H1 (cell line): ENCODE results near the gene QPCT. TPM values are rescaled to one million over a fixed set of nuclear protein-coding genes. Genes with fewer than 3 reads are reported as not detected.

Experiments used
- ASH2L ChIP-seq: fragments of 200-600, 300-600 bp; sonication (generic); IDR thresholded peaks from one replicate; pipeline ENCODE4 v1.7.1; 2017; ENCODE audit warnings: low read length
- CEBPB ChIP-seq: IDR thresholded peaks from 2 replicates; pipeline ENCODE4 v1.6.1; 2012; ENCODE audit warnings: low read depth, low read length
- EZH2 ChIP-seq: fragments of 200-600 bp; sonication (generic); IDR thresholded peaks from 2 replicates; pipeline ENCODE4 v1.7.1; 2012; ENCODE audit warnings: low read depth, mild to moderate bottlenecking, moderate library complexity, low read length, inconsistent platforms; ENCODE audit not compliant: severe bottlenecking
- PHF8 ChIP-seq: fragments of 200-600 bp; sonication (generic); conservative IDR thresholded peaks from 2 replicates; pipeline ENCODE4 v1.7.1; 2012; ENCODE audit warnings: low read depth, mild to moderate bottlenecking, inconsistent platforms, low read length, moderate library complexity
- RBBP5 ChIP-seq: IDR thresholded peaks from 2 replicates; pipeline ENCODE4 v1.7.1; 2012; ENCODE audit warnings: low read depth, mild to moderate bottlenecking, inconsistent platforms, low read length, moderate library complexity, borderline replicate concordance
- RFX5 ChIP-seq: IDR thresholded peaks from 2 replicates; pipeline ENCODE4 v1.6.1; 2011; ENCODE audit warnings: low read depth, low read length, improper control_type of control experiment, borderline replicate concordance
- RXRA ChIP-seq: IDR thresholded peaks from 2 replicates; pipeline ENCODE4 v1.6.1; 2011; ENCODE audit warnings: low read depth, mild to moderate bottlenecking, low read length, moderate library complexity; ENCODE audit not compliant: insufficient read depth
- SP2 ChIP-seq: IDR thresholded peaks from 2 replicates; pipeline ENCODE4 v1.6.1; 2012; ENCODE audit warnings: mild to moderate bottlenecking, low read length, inconsistent platforms
- polyA plus RNA-seq, 7 experiments: library from polyadenylated mRNA; depleted of rRNA in 3 of 7; stranded (reverse) in 5 of 7; unstranded in 2 of 7; fragments of >200 nt in 5 of 7; fragments of 200-250 nt in 2 of 7; gene quantifications; 1 replicate in 5 of 7; 2 replicates in 1 of 7; 4 replicates in 1 of 7; pipeline versions ENCODE4 v1.2.1 to v1.2.3, GENCODE V29; 2011 to 2013; ENCODE audit warnings: missing spikeins in 2 of 7, mixed read lengths in 2 of 7
- total RNA-seq: library from RNA; stranded (reverse); fragmentation: NEBNext Ultra II Directional; extraction: Animal tissue kit (Norgen Biotek cat#: 25700); gene quantifications from 2 replicates; pipeline ENCODE4 v1.2.1, GENCODE V29; 2021
- TF ChIP-seq, protein P1 (sequence below): fragments of 300-600 bp; sonication (generic); IDR thresholded peaks from 2 replicates; pipeline ENCODE4 v1.7.1; 2012; ENCODE audit warnings: low read length, moderate library complexity, mild to moderate bottlenecking, inconsistent platforms; ENCODE audit not compliant: insufficient replicate concordance

QPCT gene
- total and polyA plus RNA-seq, 2 of the 8 experiments (the other 6 are each of a cell fraction or from before 2014, with no cell fraction given): 4.0 to 4.3 TPM

DNA sequence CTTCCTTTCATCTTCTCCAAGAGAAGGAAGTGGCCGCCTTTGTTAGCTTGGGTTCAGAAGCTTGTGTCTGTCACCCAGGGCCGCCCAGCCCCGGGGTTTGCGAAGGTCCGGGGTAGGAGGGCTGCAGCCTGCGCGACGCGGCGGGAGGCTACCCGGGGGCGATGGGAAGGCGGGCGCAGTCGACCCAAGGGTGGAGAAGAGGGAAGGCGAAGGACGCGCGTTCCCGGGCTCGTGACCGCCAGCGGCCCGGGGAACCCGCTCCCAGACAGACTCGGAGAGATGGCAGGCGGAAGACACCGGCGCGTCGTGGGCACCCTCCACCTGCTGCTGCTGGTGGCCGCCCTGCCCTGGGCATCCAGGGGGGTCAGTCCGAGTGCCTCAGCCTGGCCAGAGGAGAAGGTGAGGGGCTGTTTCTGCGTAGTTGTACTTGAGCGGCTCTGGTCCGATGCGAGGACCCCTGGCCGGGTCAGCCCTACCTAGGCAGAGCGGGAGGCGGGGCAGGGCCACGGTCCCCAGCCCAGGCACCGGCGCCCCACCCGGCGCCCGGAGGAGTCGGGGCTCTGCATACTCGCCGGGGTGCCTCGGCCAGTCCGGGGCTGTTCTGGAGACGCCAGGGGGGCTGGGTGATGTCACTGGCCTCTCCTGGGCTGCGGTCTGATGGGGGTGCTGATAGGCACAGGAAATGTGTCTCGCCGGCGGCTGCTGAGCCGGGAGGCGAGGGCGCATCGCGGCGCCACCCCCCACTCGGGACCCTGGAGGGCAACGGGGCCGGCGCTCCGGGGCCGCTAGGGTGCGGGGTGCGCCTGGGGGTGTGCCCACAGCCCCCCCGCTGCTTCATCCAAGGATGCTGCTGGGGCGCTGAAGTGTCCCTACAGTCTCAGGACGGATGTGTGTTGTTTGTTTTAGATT, at the start of gene QPCT (continued):
- no peak for TF ChIP-seq RXRA
- TF ChIP-seq, protein P1, sequence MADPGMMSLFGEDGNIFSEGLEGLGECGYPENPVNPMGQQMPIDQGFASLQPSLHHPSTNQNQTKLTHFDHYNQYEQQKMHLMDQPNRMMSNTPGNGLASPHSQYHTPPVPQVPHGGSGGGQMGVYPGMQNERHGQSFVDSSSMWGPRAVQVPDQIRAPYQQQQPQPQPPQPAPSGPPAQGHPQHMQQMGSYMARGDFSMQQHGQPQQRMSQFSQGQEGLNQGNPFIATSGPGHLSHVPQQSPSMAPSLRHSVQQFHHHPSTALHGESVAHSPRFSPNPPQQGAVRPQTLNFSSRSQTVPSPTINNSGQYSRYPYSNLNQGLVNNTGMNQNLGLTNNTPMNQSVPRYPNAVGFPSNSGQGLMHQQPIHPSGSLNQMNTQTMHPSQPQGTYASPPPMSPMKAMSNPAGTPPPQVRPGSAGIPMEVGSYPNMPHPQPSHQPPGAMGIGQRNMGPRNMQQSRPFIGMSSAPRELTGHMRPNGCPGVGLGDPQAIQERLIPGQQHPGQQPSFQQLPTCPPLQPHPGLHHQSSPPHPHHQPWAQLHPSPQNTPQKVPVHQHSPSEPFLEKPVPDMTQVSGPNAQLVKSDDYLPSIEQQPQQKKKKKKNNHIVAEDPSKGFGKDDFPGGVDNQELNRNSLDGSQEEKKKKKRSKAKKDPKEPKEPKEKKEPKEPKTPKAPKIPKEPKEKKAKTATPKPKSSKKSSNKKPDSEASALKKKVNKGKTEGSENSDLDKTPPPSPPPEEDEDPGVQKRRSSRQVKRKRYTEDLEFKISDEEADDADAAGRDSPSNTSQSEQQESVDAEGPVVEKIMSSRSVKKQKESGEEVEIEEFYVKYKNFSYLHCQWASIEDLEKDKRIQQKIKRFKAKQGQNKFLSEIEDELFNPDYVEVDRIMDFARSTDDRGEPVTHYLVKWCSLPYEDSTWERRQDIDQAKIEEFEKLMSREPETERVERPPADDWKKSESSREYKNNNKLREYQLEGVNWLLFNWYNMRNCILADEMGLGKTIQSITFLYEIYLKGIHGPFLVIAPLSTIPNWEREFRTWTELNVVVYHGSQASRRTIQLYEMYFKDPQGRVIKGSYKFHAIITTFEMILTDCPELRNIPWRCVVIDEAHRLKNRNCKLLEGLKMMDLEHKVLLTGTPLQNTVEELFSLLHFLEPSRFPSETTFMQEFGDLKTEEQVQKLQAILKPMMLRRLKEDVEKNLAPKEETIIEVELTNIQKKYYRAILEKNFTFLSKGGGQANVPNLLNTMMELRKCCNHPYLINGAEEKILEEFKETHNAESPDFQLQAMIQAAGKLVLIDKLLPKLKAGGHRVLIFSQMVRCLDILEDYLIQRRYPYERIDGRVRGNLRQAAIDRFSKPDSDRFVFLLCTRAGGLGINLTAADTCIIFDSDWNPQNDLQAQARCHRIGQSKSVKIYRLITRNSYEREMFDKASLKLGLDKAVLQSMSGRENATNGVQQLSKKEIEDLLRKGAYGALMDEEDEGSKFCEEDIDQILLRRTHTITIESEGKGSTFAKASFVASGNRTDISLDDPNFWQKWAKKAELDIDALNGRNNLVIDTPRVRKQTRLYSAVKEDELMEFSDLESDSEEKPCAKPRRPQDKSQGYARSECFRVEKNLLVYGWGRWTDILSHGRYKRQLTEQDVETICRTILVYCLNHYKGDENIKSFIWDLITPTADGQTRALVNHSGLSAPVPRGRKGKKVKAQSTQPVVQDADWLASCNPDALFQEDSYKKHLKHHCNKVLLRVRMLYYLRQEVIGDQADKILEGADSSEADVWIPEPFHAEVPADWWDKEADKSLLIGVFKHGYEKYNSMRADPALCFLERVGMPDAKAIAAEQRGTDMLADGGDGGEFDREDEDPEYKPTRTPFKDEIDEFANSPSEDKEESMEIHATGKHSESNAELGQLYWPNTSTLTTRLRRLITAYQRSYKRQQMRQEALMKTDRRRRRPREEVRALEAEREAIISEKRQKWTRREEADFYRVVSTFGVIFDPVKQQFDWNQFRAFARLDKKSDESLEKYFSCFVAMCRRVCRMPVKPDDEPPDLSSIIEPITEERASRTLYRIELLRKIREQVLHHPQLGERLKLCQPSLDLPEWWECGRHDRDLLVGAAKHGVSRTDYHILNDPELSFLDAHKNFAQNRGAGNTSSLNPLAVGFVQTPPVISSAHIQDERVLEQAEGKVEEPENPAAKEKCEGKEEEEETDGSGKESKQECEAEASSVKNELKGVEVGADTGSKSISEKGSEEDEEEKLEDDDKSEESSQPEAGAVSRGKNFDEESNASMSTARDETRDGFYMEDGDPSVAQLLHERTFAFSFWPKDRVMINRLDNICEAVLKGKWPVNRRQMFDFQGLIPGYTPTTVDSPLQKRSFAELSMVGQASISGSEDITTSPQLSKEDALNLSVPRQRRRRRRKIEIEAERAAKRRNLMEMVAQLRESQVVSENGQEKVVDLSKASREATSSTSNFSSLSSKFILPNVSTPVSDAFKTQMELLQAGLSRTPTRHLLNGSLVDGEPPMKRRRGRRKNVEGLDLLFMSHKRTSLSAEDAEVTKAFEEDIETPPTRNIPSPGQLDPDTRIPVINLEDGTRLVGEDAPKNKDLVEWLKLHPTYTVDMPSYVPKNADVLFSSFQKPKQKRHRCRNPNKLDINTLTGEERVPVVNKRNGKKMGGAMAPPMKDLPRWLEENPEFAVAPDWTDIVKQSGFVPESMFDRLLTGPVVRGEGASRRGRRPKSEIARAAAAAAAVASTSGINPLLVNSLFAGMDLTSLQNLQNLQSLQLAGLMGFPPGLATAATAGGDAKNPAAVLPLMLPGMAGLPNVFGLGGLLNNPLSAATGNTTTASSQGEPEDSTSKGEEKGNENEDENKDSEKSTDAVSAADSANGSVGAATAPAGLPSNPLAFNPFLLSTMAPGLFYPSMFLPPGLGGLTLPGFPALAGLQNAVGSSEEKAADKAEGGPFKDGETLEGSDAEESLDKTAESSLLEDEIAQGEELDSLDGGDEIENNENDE: no peak
- 0 out of 2 replicates have a peak, but pooled peaks have one; percentile 21 for TF ChIP-seq RBBP5
- no peak for TF ChIP-seq SP2
- TF ChIP-seq PHF8: 0 out of 2 replicates have a peak, but pooled peaks have one; percentile 39
- TF ChIP-seq CEBPB: no peak
- peak; percentile 41 for TF ChIP-seq EZH2
- peak; percentile 79 for TF ChIP-seq ASH2L
- no peak for TF ChIP-seq RFX5
